VCaP (cell line): ENCODE measurements around the gene GJC3.
"Not testable (repeated sequence)": the region's sequence is repeated elsewhere in the genome, so short reads cannot be mapped to it uniquely, and the experiment has no call there.

Experiments used
- H3K27ac ChIP-seq: fragments of 450-650 bp; 2 replicates; pipeline ENCODE4 v1.5.1; 2017
- TF ChIP-seq, protein P1 (sequence below): fragments of 450-650 bp; conservative IDR thresholded peaks from 2 replicates; pipeline ENCODE4 v1.5.1; 2017; ENCODE audit warnings: mild to moderate bottlenecking, moderate library complexity

GJC3 gene

DNA sequence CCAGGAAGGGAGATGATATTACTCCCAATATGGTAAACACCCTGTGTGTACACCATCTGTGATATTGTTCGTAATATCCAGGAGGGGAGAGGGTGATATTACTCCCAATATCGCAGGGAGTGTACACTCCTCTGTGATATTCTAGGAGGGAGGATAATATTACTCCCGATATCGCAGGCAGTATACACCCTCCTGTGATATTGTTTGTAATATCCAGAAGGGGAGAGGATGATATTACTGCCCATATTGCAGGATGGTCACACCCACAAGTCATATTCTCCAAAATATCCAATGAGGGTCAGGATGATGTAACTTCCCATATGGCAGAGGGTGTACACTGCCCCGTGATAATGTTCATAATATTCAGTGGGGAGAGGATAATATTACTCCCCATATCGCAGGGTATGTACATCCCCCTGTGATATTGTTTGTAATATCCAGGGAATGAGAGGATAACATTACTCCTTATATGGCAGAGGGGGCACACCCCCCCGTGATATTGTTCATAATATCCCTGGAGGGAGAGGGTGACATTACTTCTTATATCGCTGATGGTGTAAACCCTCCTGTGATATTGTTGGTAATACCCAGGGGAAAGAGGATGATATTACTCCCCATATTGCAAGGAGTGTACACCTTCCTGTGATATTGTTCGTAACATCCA lies 29.3 kb upstream of the GJC3 start:
- TF ChIP-seq, protein P1, sequence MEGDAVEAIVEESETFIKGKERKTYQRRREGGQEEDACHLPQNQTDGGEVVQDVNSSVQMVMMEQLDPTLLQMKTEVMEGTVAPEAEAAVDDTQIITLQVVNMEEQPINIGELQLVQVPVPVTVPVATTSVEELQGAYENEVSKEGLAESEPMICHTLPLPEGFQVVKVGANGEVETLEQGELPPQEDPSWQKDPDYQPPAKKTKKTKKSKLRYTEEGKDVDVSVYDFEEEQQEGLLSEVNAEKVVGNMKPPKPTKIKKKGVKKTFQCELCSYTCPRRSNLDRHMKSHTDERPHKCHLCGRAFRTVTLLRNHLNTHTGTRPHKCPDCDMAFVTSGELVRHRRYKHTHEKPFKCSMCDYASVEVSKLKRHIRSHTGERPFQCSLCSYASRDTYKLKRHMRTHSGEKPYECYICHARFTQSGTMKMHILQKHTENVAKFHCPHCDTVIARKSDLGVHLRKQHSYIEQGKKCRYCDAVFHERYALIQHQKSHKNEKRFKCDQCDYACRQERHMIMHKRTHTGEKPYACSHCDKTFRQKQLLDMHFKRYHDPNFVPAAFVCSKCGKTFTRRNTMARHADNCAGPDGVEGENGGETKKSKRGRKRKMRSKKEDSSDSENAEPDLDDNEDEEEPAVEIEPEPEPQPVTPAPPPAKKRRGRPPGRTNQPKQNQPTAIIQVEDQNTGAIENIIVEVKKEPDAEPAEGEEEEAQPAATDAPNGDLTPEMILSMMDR = no peak
- H3K27ac ChIP-seq = no peak overlapping the region

DNA sequence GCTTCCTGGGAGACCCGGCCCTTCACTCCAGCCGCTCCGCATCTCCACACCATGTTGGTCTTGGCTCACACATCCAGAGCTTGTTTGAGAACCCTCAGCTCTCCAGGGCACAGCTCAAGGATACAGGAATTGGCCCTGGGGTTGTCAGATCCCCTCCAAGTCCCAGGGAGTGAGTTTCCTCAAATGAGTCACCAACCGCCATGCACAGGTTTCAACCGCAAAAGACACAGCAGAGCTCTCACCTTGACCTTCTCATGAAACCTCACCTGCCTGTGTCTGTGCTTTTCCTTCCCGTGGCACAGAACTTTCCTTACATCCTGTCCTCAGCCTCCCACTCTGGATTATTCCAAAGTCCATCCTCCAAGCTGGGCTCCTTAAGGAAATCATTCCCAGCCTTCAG lies 25.8 kb upstream of the GJC3 start:
- no peak overlapping the region for H3K27ac ChIP-seq
- TF ChIP-seq, protein P1 = no peak

DNA sequence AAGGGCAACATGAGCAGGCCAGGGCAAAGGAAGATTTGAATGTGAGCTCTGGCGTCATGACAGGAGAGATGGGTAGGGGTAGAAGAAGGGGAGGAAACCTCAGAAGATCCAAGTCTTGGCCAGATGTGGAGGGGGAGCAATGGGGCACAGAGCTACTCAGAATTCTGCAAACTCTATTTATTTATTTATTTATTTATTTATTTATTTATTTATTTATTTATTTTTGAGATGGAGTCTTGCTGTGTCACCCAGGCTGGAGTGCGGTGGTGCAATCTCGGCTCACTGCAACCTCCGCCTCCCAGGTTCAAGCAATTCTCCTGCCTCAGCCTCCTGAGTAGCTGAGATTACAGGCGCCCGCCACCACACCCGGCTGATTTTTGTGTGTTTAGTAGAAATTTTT lies 25.2 kb upstream of the GJC3 start:
- not testable (repeated sequence) for H3K27ac ChIP-seq

DNA sequence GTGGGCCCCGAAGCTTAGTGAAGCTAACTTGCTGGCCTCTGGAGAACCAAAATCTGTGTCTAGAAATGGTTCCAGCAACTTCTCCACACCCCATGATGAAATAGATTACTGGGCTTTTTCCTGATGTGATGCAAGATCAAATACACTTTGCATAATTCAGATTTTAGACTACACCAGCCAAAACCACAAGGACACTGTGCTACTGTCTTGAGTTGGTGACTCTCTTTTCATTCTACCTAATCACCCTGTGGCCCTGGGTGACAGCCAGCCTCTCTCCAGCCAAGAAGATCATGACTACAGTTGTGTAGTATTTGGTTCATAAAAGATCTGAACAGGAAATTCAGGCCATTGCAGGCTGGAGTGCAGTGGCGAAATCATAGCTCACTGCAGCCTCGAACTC lies 24.2 kb upstream of the GJC3 start:
- TF ChIP-seq, protein P1 = no peak
- no peak overlapping the region for H3K27ac ChIP-seq

DNA sequence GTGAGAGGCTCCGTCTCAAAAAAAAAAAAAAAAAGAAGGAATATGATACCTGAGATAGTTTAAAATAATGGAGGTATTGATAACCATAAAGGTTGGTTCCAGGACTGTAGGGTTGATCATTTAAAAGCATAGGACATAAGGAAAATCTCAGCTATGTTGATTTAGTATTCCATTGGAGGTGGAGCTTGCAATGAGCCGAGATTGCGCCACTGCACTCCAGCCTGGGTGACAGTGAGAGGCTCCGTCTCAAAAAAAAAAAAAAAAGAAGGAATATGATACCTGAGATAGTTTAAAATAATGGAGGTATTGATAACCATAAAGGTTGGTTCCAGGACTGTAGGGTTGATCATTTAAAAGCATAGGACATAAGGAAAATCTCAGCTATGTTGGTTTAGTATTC lies 23.2 kb upstream of the GJC3 start:
- not testable (repeated sequence) for H3K27ac ChIP-seq

DNA sequence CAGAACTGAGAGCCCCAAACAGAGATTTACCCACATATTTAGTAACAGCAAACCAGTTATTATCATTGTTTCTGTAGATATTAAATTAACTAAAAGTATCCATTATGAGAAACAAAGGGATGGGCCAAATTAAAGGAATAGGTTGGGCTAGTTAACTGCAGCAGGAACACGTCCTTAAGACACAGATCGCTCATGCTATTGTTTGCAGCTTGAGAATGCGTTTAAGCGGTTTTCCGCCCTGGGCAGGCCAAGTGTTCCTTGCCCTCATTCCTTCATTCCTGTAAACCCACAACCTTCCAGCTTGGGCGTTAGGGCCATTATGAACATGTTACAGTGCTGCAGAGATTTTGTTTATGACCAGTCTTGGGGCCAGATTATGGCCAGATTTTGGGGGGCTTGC lies 21.4 kb upstream of the GJC3 start:
- peak overlapping the region; percentile 53 for H3K27ac ChIP-seq

DNA sequence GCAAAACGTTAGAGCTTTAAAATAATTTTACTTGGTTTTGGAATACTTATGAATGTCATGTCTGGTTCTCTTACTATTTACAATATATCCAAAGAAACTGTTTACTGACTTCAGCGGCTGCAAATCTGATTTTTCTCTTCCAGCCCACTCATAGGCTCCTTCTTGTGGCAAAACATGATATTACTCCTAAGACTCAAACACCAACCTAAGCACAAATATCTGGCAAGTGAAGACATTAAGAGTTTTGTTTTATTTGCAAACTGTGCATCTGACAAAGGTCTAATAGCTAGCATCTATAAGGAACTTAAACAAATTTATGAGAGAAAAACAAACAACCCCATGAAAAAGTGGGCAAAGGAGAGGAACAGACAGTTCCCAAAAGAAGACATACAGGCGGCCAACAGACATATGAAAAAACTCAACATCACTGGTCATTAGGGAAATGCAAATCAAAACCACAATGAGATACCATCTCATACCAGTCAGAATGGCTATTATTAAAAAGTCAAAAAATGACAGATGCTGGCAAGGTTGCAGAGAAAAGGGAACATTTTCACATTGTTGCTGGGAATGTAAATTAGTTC lies 20.3 kb upstream of the GJC3 start:
- peak overlapping the region; percentile 53 for H3K27ac ChIP-seq
- TF ChIP-seq, protein P1 = peak; percentile 82

DNA sequence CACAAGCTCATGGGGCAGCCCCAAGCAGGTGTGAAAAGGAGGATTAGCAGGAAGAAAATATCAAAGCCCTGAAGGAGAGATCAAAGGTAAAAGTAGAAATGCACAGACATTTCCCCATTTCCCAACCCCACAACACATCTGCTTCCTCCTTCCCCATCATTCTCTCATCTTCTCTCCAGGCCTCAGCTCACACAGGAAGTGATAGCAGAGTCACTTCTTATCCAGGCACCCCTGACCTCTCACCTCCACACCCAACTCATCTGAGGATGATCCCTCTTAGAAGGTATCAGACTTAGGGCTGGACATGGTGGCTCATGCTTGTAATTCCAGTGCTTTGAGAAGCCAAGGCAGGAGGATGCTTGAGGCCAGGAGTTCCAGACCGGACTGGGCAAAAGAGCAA lies 18.2 kb upstream of the GJC3 start:
- no peak overlapping the region for H3K27ac ChIP-seq
- TF ChIP-seq, protein P1 = no peak

DNA sequence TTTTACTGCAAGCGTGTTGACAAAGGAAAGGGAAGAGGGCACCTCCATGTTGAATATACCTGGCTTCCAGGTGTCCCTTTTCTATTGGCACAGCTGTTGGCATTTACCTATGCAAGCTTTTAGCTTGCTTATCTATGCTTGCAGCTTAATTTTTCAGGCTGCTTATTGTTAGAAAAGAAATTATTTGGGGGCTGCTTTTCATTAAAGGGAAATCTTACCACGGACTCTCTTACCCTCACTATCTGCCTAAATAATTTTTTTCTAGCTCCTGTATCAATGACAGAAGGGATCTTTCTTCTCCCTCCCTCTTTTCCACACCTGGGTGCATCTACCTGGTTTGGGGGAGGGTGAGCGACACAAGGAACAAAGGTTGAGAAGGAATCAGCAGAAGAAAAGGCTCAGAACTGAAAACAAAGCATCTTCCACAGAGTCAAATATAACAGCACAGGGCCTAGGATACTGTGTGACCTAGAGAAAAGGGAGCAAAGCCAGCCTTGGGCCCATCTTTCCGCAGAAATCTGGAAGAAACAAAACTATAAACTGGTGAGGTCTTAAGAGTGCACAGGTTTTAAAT lies 15.2 kb upstream of the GJC3 start:
- no peak overlapping the region for H3K27ac ChIP-seq
- TF ChIP-seq, protein P1 = no peak
